GM19452 (cell line): Measurements from ENCODE around the gene WASL.

ENCODE experiments used
- ATAC-seq: cut with Tn5 transposase; IDR thresholded peaks from one replicate; pipeline ENCODE4 v1.9.1; 2021; ENCODE audit not compliant: unreplicated experiment

Gene WASL

GRCh38 chr7:123662755-123663154 lies 86.0 kb downstream of the WASL start:
- ATAC-seq: no peak

GRCh38 chr7:123662293-123662692 lies 86.5 kb downstream of the WASL start:
- no peak for ATAC-seq

- no peak for ATAC-seq
These were observed 87.0 kb downstream of the WASL start for GRCh38 chr7:123661765-123662164.

- no peak for ATAC-seq
These were observed 88.1 kb downstream of the WASL start for GRCh38 chr7:123660514-123661354.

- ATAC-seq: no peak
These were observed 90.8 kb downstream of the WASL start for GRCh38 chr7:123658023-123658422.

GRCh38 chr7:123657304-123657685 lies 91.5 kb downstream of the WASL start:
- no peak for ATAC-seq

- no peak for ATAC-seq
These were observed 92.1 kb downstream of the WASL start for GRCh38 chr7:123656544-123657303.

GRCh38 chr7:123655614-123656013 lies 93.2 kb downstream of the WASL start, which contains the start of gene LMOD2:
Gene LMOD2 (plus strand): TSS chr7:123655866. CDS start chr7:123655964, 98 bp downstream.
- ATAC-seq: no peak

GRCh38 chr7:123653162-123653561 lies 95.6 kb downstream of the WASL start:
- no peak for ATAC-seq

- no peak for ATAC-seq
These were observed 96.4 kb downstream of the WASL start for GRCh38 chr7:123652406-123652805.

GRCh38 chr7:123650595-123650994 lies 98.2 kb downstream of the WASL start:
- no peak for ATAC-seq

- no peak for ATAC-seq
These were observed 98.8 kb downstream of the WASL start for GRCh38 chr7:123649964-123650363.

GRCh38 chr7:123647106-123647730 lies 101.6 kb downstream of the WASL start:
- ATAC-seq: no peak

- no peak for ATAC-seq
These were observed 103.3 kb downstream of the WASL start for GRCh38 chr7:123645516-123645915.

GRCh38 chr7:123643495-123644441 lies 105.0 kb downstream of the WASL start:
- ATAC-seq: no peak

GRCh38 chr7:123641901-123642300 lies 106.9 kb downstream of the WASL start:
- no peak for ATAC-seq

- no peak for ATAC-seq
These were observed 108.2 kb downstream of the WASL start for GRCh38 chr7:123640583-123640982.

- ATAC-seq: no peak
These were observed 109.2 kb downstream of the WASL start for GRCh38 chr7:123639631-123640030.

- ATAC-seq: no peak
These were observed 110.9 kb downstream of the WASL start for GRCh38 chr7:123637878-123638277.

GRCh38 chr7:123637203-123637602 lies 111.6 kb downstream of the WASL start:
- no peak for ATAC-seq
